AG04450 (cell line): Measurements from ENCODE around the gene CCDC93. TPM values are rescaled to one million over a fixed set of nuclear protein-coding genes. Genes with fewer than 3 reads are reported as not detected.

ENCODE experiments used
- CTCF ChIA-PET: fragments of 300-600, 350-600 bp; formaldehyde crosslinking; extraction: SDS; loops from one replicate; lab custom pipeline; 2022; ENCODE audit warnings: antibody characterized with exemption, inconsistent platforms; lab: Charles Lee
- POLR2A ChIA-PET: fragments of 350-600 bp; formaldehyde crosslinking; extraction: SDS; loops from one replicate; lab custom pipeline; 2021; ENCODE audit warnings: antibody characterized with exemption, inconsistent platforms; lab: Yijun Ruan, JAX
- DNase-seq: peaks from one replicate; pipeline ENCODE4 v3.0.0-alpha.2; 2011; ENCODE audit warnings: low read depth, low spot score
- H3K27ac ChIP-seq: one replicate; pipeline ENCODE4 v1.5.1; 2012; ENCODE audit warnings: low read depth, low read length, control low read depth
- H3K27me3 ChIP-seq: one replicate; pipeline ENCODE4 v1.6.0; 2012; ENCODE audit warnings: low read length; ENCODE audit not compliant: control insufficient read depth, insufficient read depth
- H3K4me3 ChIP-seq: 2 replicates; pipeline ENCODE4 v1.5.1; 2011; ENCODE audit warnings: mild to moderate bottlenecking, low read depth, low read length, control low read depth
- H3K9me3 ChIP-seq: 2 replicates; pipeline ENCODE4 v1.5.1; 2012; ENCODE audit warnings: low read length; ENCODE audit not compliant: control insufficient read depth, insufficient read depth
- polyA plus RNA-seq: library from polyadenylated mRNA; depleted of rRNA; stranded (reverse); fragments of >200 nt; gene quantifications from 2 replicates; pipeline ENCODE4 v1.2.3, GENCODE V29; 2011
- TF ChIP-seq, protein P1 (sequence below): IDR thresholded peaks from 2 replicates; pipeline ENCODE4 v1.5.1; 2011; ENCODE audit warnings: low read depth, low read length, control low read depth, inconsistent platforms

CCDC93 gene
- polyA plus RNA-seq, 1 experiment = 19.9 TPM

DNA sequence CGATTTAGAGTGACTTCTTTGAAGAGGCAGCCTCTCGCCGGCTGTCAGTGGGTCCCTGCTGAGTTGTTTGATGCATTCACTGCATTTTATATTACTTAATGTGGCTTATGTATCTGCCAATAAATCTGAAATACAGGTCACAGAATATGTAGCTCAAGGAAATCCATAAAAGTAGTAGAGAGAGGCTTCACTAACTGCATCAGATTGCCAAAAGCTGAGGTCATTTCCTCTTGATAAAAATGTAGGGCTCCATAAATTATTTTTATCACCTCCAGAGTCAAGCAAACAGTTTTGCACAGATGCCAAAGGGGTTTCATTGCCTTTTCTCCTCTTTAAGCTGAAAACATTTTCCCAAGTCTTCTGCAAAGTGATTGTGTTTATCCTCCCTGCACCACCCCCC, 36.5 kb upstream of the CCDC93 start:
- ChIA-PET CTCF (interaction anchor here (2.1 to 3.4 kb wide), 4 partner anchors 12 to 171 kb away, joined by 8 to 19 read pairs (median 14); no protein-coding TSS in a partner anchor), POLR2A (no interaction called here)
- no peaks in the 10 kb centered on the region for H3K9me3 ChIP-seq
- no peak overlapping the region for H3K4me3 ChIP-seq
- H3K27ac ChIP-seq = no peak overlapping the region
- TF ChIP-seq, protein P1, sequence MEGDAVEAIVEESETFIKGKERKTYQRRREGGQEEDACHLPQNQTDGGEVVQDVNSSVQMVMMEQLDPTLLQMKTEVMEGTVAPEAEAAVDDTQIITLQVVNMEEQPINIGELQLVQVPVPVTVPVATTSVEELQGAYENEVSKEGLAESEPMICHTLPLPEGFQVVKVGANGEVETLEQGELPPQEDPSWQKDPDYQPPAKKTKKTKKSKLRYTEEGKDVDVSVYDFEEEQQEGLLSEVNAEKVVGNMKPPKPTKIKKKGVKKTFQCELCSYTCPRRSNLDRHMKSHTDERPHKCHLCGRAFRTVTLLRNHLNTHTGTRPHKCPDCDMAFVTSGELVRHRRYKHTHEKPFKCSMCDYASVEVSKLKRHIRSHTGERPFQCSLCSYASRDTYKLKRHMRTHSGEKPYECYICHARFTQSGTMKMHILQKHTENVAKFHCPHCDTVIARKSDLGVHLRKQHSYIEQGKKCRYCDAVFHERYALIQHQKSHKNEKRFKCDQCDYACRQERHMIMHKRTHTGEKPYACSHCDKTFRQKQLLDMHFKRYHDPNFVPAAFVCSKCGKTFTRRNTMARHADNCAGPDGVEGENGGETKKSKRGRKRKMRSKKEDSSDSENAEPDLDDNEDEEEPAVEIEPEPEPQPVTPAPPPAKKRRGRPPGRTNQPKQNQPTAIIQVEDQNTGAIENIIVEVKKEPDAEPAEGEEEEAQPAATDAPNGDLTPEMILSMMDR = no peak
- no peak for DNase-seq
- no peaks in the 10 kb centered on the region for H3K27me3 ChIP-seq

DNA sequence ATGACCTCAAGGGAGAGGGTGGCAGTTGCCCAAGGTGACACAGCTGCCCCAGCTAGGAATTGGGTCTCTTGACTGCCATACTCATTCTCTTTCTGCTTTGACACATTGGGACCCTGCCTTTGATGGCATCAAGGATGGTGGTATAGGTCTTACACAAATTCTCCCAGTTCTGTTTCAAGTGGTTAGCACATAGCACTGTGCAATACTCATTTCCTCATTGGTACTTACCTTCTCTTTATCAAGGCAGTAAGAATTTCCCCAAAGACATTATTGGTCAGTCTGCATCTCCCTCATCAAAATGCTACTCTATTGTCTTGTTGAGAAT, 35.9 kb upstream of the CCDC93 start:
- DNase-seq = no peak
- H3K27ac ChIP-seq = no peak overlapping the region
- no peak overlapping the region for H3K4me3 ChIP-seq
- TF ChIP-seq, protein P1 = no peak
- H3K9me3 ChIP-seq = no peaks in the 10 kb centered on the region
- POLR2A ChIA-PET = no interaction called here
- CTCF ChIA-PET = interaction anchor here (0.9 to 4.5 kb wide), 3 partner anchors 11 to 46 kb away, joined by 3 to 65 read pairs (median 17); no protein-coding TSS in a partner anchor
- no peaks in the 10 kb centered on the region for H3K27me3 ChIP-seq

DNA sequence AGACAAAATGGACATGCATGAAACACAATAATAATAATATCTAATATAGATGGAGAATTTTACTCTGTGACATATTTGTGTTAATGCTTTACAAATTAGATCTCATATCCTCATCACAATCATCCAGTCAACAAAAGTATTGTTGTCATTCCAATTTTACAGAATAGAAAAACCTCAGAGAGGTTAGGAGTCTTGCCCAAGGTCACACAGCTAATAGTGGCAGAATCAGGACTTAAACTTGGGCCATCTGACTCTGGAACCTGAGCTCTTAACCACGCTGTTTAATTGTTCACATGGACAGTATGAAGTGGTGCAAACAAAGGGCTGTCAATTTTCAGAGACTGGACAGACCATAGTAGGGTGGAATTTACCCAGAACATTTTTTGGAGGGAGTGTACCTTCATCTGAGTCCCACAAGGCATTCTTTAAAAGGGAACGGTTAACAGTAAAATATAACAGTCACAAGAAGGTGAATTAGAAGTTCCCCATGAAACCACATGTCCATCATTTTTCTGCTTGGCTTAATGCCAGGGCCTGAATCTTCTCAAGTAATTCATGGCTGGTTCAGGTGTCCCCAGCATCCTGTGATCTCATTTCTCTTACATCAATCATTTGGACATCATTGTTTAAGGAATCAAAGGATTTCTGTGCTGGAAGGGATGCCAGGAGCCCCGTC, 35.4 kb upstream of the CCDC93 start:
- no peaks in the 10 kb centered on the region for H3K9me3 ChIP-seq
- H3K27me3 ChIP-seq = no peaks in the 10 kb centered on the region
- TF ChIP-seq, protein P1 = no peak
- CTCF ChIA-PET = interaction anchor here (0.9 to 4.5 kb wide), 3 partner anchors 7 to 47 kb away, joined by 3 to 65 read pairs (median 3); no protein-coding TSS in a partner anchor
- POLR2A ChIA-PET = no interaction called here
- DNase-seq = no peak
- no peak overlapping the region for H3K27ac ChIP-seq
- no peak overlapping the region for H3K4me3 ChIP-seq

DNA sequence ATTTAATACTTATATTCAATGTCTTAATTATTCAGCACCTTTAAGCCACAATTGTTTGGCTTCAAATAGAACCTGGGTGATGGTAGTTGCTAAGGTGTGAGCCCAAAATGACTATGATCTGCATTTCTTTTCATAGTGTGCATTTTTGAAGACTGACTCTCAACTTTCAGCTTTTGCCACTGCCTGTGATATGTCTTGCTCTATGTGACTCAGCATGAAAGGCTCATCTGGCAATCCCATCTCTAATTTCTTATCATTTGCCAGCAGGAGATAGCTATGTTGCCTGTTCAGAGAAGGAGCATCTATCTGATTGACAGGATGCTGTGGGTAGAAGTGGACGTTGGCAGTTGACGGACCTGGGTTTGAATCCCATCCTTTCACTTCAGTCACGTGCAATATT, 34.5 kb upstream of the CCDC93 start:
- CTCF ChIA-PET = interaction anchor here (1.0 to 4.5 kb wide), 3 partner anchors 8 to 15 kb away, joined by 3 to 65 read pairs (median 36); no protein-coding TSS in a partner anchor
- no peak for DNase-seq

DNA sequence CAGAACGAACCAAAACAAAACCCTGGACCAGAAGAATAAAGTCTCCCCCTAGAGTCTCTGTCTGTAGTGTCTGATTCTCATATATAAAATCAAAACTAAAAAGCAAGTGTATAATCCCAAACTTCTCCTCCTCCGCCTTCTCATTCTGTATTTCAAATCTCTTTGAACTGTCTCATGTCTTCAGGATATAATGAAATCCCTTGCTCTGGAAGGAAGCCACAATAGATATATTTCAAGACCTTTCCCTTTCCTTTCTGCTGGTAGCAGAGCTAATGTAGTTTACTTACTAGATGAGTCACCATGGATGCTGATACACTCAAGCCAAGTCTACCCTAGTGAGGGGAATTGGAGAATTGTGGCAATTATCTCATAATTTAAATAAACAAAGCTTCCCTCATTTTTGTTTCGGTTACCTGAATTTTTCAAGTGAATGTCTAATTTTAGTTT, 33.5 kb upstream of the CCDC93 start:
- H3K9me3 ChIP-seq = no peaks in the 10 kb centered on the region
- ChIA-PET CTCF (interaction anchor here (0.8 to 4.5 kb wide), 34 partner anchors 8 to 812 kb away, joined by 3 to 65 read pairs (median 6); partner anchors contain the start of gene DDX18), POLR2A (no interaction called here)
- H3K4me3 ChIP-seq = no peak overlapping the region
- no peak overlapping the region for H3K27ac ChIP-seq
- TF ChIP-seq, protein P1 = no peak
- no peaks in the 10 kb centered on the region for H3K27me3 ChIP-seq
- no peak for DNase-seq

More for the DNA sequence above, 34.5 kb upstream of the CCDC93 start:
- H3K9me3 ChIP-seq = no peaks in the 10 kb centered on the region
- TF ChIP-seq, protein P1 = no peak
- no peaks in the 10 kb centered on the region for H3K27me3 ChIP-seq
- no peak overlapping the region for H3K4me3 ChIP-seq
- POLR2A ChIA-PET = no interaction called here
- no peak overlapping the region for H3K27ac ChIP-seq
